Stimulated activated CD8-positive, alpha-beta memory T cell treated with anti-CD3 and anti-CD28 coated beads, Interleukin-12 subunit alpha, Interleukin-12 subunit beta, amount 100 ng/mL, for 4 hours (primary cell): Measurements from ENCODE around the gene SLC38A10.

Experiments
- DNase-seq: peaks from one replicate; pipeline ENCODE4 v3.0.0-alpha.2; 2020; ENCODE audit warnings: low read depth

Gene SLC38A10

GRCh38 chr17:81295031-81295675 lies at the start of gene SLC38A10:
Gene SLC38A10 (minus strand): TSS chr17:81295307. CDS start chr17:81294921, 386 bp downstream.
- peak; percentile 83 for DNase-seq

DNA sequence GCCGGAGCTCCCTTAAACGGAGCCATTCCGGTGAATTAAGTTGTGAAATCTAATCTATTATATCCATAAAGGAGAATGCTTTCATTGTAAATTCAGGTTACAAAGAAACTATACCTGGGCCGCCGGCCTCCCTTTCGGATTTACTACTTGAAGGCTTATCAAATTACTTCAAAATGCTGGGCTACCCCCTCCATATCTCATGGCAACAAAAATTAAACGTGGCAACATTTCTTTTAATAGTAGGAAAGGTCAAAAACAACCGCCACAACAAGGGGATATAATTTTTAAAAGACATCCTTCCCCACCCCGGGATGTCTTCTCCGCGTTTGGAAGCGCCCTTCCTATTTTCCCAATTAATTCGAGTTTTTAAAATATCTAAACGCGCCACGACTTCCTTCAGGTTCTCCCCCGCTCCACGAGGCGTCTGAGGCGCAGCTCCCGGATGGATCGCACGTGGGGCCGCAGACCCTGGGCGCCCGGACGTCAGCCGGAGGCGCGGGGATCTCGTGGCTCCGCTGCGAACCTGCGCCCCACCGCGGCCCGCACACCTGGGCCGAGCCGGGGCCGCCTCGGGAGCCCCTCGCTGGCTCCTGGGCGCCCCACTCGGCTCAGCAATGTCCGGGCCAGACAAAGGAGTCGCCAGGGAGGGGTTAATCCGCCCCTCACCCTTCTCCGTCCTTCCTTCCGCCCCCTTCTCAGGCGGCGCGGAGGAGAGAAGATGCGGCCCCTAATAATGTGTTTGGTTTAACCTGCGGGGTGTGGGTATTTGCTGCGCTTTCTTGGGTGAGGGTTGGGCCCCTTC lies 47.4 kb upstream of the SLC38A10 start:
- DNase-seq = no peak

GRCh38 chr17:81341516-81342268 lies 46.6 kb upstream of the SLC38A10 start:
- no peak for DNase-seq

DNA sequence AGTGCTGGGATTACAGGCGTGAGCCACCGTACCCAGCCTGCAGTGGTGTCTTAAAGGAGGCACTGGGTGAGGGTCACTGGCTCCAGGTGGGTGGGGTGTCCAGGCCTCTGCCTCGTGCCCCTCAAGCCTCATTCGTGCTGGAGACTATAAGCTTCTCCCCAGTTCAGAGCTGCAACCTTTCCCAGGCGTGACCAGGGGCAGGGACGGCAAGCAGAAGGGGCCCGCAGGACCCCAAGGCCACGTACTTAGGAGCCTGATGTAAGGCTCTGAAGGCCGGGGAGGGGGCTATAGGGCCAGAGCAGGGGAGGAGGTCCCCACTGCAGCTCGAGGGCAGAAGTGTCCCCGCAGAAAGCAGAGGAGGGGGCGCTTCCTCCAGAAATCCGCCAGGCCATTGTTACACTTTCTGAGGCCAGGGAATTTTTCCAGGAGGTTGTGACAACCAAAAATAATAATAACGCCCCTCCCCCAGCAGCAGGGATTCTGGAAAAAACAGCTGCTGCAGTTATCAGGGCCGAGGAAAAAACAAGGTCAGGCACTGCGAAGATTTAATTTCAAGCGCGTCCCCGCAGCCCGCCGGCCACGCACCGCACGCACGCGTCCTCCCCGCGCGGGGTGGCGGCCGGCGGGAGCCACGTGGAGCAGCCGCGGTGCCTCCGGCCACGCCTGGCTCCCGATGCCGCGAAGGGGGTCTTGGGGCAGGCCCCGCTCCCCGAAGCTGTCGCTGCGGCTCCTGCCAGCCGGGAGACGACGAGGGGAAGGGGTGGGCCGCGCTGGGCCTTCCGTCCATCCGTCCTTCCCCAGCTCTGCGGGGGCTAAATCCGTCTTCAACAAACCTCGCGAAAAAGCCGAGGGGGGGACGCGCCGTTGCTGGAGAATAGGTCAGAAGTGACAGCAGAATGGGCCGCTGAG lies 45.8 kb upstream of the SLC38A10 start:
- DNase-seq = no peak

DNA sequence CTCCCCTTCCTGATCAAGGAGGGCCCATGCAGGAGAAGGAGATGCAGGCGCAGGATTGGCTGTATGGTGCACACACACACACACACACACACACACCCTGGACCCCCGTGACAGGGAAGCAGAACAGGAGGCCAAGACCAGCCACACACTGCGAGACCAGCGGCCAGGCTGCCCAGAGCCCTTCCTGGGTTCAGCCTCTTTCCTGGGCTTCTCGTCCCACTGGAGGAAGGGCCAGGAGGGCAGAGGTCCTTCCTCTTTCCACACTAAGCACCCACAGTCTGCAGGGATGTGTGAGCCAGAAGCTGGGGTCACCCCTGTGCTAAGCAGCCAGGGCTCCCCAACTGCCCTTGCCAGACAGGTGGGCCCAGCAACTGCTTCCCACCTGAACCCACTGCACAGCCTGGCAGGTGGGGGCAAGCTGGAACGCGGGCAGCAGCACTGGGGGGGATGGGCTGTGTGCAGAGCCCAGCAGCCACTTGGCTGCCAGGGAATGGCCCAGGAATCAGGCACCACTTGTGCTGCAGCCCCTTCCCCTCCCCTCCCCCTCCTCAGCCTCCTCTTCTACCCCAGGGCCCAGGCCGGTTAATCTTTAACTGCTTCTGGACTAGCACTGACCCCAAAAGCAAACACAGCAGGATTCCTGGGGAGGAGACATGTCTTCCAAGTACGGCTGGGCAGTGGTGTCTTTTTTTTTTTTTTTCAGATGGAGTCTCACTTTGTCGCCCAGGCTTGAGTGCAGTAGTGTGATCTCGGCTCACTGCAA lies 44.6 kb upstream of the SLC38A10 start:
- no peak for DNase-seq

DNA sequence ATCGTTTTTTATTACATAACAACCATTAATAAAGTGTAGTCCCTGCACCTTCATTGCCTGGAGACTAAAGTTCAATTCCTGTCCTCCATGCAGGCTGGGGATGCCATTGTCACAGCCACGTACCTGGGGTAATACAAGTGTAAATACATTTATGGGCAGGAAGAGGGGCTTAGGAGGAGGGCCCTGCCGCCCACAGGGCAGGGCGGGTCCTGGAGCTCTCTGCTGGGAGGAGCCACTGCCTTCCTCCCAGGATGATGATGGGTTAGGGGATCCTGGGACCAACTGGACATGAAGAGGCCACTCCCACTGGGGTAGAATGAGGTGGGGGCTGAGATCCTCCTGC lies 44.1 kb upstream of the SLC38A10 start:
- DNase-seq = no peak

GRCh38 chr17:81338274-81339190 lies 43.4 kb upstream of the SLC38A10 start:
- DNase-seq = no peak

- DNase-seq = no peak
Measured at GRCh38 chr17:81337476-81337879, 42.4 kb upstream of the SLC38A10 start.

- DNase-seq = no peak
Measured at GRCh38 chr17:81336930-81337325, 41.8 kb upstream of the SLC38A10 start.

DNA sequence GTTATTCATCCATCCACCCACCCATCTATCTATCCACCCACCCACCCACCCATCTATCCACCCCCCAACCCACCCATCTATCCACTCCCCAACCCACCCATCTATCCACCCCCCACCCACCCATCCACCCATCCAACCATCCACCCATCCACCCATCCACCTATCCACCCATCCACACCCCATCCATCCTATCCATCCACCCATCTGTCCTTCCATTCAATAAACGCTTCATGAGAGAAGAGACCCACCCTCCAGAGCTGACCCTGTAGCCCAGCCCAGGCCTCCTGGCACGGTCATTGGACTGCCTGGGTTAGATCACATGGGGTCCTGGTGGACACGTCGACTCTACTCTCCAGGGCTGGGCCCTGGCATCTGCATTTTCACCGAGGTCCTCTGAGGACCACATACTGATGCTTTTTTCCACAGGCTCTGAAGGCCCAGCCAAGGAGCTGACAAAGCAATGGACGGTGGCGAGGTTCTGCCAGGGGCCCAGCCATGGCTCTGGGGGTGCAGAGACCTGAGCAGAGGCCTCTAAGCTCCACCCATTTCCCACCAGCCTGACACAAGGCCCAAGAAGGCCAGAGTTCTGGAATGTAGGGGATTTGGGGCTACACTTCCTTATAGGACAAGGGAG lies 41.3 kb upstream of the SLC38A10 start:
- no peak for DNase-seq

GRCh38 chr17:81335773-81336157 lies 40.7 kb upstream of the SLC38A10 start:
- DNase-seq = no peak

GRCh38 chr17:81334987-81335772 lies 40.1 kb upstream of the SLC38A10 start:
- DNase-seq = no peak

DNA sequence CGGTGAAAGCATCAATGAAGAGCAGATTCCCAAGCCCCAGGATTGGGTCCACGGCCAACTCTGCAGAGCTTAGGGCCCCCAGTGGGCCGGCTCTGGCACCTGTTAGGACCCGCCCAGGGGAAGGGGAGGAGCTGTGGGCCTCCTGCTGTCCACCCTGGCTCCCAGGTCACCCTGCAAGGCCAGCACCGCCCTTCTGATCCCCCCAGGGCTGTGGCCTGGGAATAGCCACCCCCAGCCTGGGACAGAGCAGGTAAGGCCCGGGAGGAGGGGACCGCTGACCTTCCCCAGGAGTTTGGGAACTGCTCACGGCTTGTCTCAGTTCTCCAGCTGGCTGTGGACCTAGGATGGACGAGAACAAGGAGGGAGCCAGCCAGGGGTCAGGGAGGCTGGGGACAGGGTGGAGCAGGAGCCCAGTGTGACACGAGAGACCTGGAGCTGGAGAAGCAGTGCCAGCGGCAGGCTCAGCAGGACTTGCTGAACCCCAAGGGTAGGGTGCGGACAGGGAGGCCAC lies 39.3 kb upstream of the SLC38A10 start:
- no peak for DNase-seq

DNA sequence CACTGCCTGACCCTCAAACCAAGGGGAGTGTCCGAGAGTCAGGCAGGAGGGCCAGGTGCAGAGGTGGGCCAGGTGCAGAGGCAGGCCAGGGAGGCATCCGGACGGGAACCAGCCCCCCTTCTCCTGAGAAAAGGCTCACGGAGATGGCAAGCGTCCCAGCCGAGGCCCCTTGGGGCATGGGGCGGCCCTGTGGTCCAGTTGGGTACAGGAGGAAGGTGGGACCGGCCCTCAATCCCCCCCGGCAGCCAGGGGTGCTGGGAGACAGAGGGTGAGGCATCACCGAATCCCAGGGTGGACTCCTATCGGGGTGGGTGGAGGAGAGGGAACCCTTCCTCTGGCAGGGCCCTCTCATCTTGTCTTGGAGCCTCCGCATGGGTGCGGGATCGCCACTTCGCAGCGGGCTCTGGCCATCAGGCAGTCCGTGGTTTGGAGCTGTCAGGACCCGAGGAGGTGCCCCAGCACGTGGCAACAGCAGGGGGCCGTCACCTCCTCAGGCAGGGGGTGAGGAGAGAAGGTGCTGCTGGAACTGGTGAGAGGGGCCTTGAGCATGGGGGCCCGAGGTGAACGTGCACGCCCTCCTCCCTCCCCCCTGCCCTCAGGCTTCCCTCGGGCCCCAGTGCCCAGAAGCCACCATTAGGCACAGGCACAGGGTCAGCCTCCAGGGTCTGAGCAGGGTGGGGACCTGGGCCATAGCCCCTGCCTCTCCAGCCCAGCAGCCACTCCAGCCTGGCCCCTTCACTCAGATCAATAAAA lies 38.7 kb upstream of the SLC38A10 start:
- DNase-seq = no peak

DNA sequence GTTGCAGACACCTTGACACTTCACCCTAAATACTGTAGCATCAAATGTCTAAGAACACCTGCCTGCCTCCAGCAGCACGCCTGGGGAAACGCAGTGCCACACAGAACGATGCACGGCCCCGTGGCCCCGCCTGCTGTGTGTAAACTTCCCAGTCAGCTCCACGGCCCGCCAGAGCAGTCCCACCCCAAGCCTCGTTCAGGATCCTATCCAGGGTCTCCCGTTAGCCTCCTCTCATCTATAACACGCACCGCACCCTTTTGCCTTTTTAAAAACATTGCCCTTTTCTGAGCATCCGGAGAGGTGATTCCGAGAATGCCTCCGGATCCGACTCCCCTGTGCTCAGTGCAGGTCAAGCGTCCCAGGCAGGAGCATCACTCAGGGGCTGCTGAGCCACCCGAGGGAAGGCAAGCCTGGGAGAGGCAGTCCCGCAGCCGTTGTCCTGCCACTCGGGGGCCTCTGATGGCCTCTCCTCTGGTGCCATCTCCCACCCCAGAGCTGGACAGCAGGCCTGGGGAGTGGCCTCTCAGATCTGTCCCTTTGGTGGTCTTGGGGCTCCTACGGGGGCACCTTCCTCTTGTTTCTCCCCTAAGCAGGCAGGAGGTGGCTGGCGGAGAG lies 37.9 kb upstream of the SLC38A10 start:
- DNase-seq = no peak

DNA sequence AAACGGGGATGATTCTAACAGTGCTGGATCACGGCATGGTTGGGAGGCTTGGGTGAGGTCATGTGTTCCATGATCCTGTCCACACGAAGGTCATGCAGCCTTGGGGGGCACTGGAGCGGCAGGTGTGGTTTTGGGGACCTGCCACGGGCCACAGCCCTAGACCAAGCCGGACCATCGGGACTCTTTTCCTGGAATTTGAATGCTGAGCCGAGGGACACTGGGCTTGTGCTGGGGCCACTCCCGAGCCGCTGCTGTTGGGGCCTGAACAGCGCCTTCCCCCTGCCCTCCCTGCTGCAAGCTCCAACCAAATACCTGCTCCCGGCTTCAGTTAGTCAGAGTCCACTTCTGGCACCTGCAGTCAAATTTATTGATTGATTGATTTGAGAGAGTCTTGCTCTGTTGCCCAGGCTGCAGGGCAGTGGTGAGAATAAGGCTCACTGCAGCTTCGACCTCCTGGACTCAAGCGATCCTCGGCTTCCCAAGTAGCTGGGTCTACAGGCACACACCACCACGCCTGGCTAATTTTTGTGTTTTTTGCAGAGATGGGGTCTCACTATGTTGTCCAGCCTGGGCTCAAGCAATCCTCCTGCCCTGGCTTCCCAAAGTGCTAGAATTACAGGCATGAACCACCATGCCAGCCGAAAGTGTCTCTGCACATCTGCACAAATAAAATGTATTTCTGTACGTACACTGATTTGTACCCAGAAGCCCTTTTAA lies 37.2 kb upstream of the SLC38A10 start:
- DNase-seq = no peak
